Erythroblast (primary cell): Measurements from ENCODE around the gene PIGK.

Experiments
- GATA1 ChIP-seq: IDR thresholded peaks from 2 replicates; pipeline ENCODE4 v1.6.1; 2011; ENCODE audit warnings: low read depth, mild to moderate bottlenecking, control low read depth, low read length, moderate library complexity
- POLR2A ChIP-seq: IDR thresholded peaks from 2 replicates; pipeline ENCODE4 v1.6.1; 2011; ENCODE audit warnings: mild to moderate bottlenecking, low read length

DNA sequence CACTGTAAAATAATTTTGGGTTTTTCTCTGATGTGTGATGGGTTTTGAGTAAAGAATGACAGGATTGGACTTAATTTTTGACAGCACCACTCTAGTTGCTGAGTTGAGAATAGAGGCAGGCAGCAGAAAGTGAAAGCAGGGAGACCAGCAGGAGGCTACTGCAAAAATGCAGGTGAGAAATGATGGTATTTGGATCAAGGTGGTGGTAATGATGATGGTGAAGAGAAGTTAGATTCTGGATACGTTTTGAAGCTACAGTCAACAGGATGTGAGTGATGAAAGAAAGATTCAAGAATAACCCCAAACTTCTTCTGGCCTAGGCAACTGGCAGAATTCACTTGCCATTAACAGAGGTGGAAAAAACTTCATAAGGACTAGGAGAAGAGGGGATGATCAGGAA, 47.8 kb upstream of the PIGK start:
- no peak for TF ChIP-seq POLR2A
- TF ChIP-seq GATA1: no peak
